HCEC 1CT (cell line): Measurements from ENCODE around the gene ZNF700.
"Not testable (repeated sequence)": the region's sequence is repeated elsewhere in the genome, so short reads cannot be mapped to it uniquely, and the experiment has no call there.

Source experiments
- DNase-seq: peaks from one replicate; pipeline ENCODE4 v3.0.0-alpha.2; 2017

ZNF700 gene

GRCh38 chr19:11941361-11941887 lies 16.5 kb downstream of the ZNF700 start:
- not testable (repeated sequence) for DNase-seq

- DNase-seq: no peak
Observed at GRCh38 chr19:11942008-11942842, 17.3 kb downstream of the ZNF700 start.

GRCh38 chr19:11942843-11943108 lies 17.9 kb downstream of the ZNF700 start:
- no peak for DNase-seq

GRCh38 chr19:11944656-11945055 lies 19.7 kb downstream of the ZNF700 start:
- no peak for DNase-seq

- DNase-seq: no peak
Observed at GRCh38 chr19:11948646-11949045, 23.7 kb downstream of the ZNF700 start.

GRCh38 chr19:11949201-11949600 lies 24.3 kb downstream of the ZNF700 start:
- no peak for DNase-seq

- not testable (repeated sequence) for DNase-seq
Observed at GRCh38 chr19:11949614-11950080, 24.7 kb downstream of the ZNF700 start.

- DNase-seq: no peak
Observed at GRCh38 chr19:11950312-11950711, 25.4 kb downstream of the ZNF700 start.

GRCh38 chr19:11963566-11964355 lies 38.9 kb downstream of the ZNF700 start:
- DNase-seq: peak; percentile 20

- DNase-seq: peak; percentile 7
Observed at GRCh38 chr19:11964496-11964857, 39.6 kb downstream of the ZNF700 start.

GRCh38 chr19:11964858-11965645 lies 40.1 kb downstream of the ZNF700 start, which contains the start of gene ZNF763:
Gene ZNF763, plus strand, starts transcription at chr19:11965040. Its CDS starts 169 bp downstream, at chr19:11965209.
- DNase-seq: peak; percentile 6

- DNase-seq: no peak
Observed at GRCh38 chr19:11970174-11970573, 45.3 kb downstream of the ZNF700 start.

GRCh38 chr19:11971041-11971440 lies 46.1 kb downstream of the ZNF700 start:
- DNase-seq: no peak

- no peak for DNase-seq
Observed at GRCh38 chr19:11973019-11973810, 48.3 kb downstream of the ZNF700 start.

GRCh38 chr19:11978492-11979100 lies 53.7 kb downstream of the ZNF700 start:
- no peak for DNase-seq

GRCh38 chr19:11979527-11979926 lies 54.6 kb downstream of the ZNF700 start:
- DNase-seq: no peak

GRCh38 chr19:11982526-11982925 lies 57.6 kb downstream of the ZNF700 start:
- no peak for DNase-seq

GRCh38 chr19:11984986-11985385 lies 60.1 kb downstream of the ZNF700 start:
- DNase-seq: no peak

- DNase-seq: no peak
Observed at GRCh38 chr19:11986754-11987153, 61.8 kb downstream of the ZNF700 start.

GRCh38 chr19:11987405-11988281 lies 62.7 kb downstream of the ZNF700 start:
- DNase-seq: peak; percentile 90

- DNase-seq: no peak
Observed at GRCh38 chr19:11989112-11989456, 64.2 kb downstream of the ZNF700 start.
